TTC549 (cell line): ENCODE data around the gene WBP1L.
"Not testable (repeated sequence)": the region's sequence is repeated elsewhere in the genome, so short reads cannot be mapped to it uniquely, and the experiment has no call there.

ENCODE experiments used
- FAIRE-seq: peaks from 2 replicates; lab custom pipeline; 2012; peaks lifted over from hg19 to GRCh38; lab: Jason Lieb, UNC

WBP1L gene

GRCh38 chr10:102723989-102724388 is 19.8 kb upstream of the WBP1L start:
- FAIRE-seq: no peak

- no peak for FAIRE-seq
Measured at GRCh38 chr10:102726274-102726673, 17.5 kb upstream of the WBP1L start.

DNA sequence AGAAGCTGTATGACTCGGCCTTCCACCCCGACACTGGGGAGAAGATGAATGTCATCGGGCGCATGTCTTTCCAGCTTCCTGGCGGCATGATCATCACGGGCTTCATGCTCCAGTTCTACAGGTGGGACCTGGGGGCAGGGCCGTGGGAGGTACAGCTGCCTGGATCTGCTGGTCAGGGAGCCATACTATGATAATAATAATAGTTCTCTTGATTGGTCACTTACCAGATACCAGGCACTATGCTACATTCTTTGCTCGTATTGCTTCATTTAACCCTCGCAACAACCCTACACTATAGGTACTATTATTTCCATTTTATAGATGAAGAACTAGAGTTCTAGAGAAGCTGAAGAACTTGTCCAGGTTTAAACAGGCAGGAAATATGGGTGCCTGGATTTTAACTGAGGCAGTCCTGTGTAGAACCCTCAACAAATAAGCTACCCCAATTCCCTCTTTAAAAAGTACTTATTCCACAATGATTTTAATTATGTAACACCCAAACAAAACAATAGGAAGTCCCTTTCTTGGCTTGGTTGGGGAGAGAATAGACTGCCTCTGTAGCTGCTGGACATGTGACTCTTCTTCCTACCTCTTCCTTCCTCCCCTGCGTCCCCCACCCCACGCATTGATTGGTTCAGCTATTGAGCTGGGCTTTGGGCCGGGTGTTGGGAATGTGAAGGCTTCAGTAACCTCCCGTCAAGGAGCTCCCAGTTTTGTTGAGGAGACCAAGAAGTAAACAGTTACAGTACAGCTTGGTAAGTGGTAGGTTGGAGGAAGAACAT is 16.5 kb upstream of the WBP1L start:
- FAIRE-seq: no peak

GRCh38 chr10:102729029-102730026 is 14.4 kb upstream of the WBP1L start:
- peak; percentile 60 for FAIRE-seq

DNA sequence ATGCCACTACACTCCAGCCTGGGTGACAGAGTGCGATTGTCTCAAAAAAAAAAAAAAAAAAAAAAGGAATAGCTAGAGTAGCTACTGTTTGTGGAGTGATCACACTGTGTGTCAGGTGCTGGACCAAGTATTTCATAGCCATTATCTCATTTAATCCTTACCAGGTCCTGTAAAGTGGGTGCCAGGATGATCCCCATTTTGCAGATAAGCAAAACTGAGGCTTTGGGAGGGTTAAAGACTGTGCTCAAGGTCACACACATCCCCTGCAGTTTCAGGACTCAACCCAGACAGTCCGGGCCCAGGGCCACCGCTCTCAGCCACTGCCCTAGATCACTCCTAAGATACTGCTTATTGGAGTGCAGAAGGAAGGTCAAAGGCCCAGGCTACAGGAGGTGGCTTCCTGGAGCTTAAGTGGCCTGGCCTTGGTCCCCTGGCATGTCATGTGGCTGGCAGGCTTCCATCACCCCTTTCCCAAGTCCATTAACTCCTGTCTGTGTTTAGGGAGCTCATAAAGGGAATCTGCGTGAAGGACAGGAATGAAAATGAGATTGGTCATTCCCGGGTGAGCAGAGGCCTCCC is 12.4 kb upstream of the WBP1L start:
- no peak for FAIRE-seq

GRCh38 chr10:102732661-102733060 is 11.1 kb upstream of the WBP1L start:
- no peak for FAIRE-seq

- FAIRE-seq: no peak
Measured at GRCh38 chr10:102735065-102735562, 8.6 kb upstream of the WBP1L start.

DNA sequence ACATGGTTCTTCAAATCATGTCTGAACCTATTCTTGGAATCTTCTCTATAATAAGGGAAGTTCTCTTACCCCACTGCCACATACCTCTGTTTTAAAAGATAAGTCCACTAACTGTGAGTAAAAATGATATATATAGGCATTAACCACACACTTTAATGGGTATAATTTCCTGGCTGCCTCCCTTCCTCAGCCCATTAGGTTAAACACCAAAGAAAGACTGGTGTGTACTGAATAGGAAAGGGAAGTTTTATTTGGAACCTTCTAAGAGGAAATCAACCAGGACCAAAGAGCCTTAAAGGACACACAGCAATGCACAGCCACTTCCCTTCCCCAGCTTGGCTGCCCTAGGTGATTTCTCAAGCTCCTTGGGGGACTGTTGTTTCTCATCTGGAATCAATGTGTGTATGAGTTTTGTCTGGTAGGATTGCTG is 5.0 kb upstream of the WBP1L start:
- no peak for FAIRE-seq

DNA sequence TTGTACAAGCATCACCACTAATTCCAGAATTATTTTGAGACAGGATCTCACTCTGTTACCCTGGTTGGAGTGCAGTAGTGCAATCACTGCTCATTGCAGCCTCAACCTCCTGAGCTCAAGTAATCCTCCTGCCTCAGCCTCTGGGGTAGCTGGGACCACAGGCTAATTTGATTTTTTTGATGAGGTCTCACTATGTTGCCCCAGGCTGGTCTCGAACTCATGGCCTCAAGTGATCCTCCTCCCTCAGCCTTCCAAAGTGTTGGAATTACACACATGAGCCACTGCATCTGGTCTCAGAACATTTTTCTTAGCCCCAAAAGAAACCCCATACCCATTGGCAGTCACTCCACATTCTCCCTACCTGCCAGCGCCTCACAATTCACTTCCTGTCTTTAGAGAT is 3.5 kb upstream of the WBP1L start:
- FAIRE-seq: no peak

GRCh38 chr10:102741726-102742237 is 2.0 kb upstream of the WBP1L start:
- no peak for FAIRE-seq

GRCh38 chr10:102742313-102742712 is 1.4 kb upstream of the WBP1L start:
- FAIRE-seq: not testable (repeated sequence)

DNA sequence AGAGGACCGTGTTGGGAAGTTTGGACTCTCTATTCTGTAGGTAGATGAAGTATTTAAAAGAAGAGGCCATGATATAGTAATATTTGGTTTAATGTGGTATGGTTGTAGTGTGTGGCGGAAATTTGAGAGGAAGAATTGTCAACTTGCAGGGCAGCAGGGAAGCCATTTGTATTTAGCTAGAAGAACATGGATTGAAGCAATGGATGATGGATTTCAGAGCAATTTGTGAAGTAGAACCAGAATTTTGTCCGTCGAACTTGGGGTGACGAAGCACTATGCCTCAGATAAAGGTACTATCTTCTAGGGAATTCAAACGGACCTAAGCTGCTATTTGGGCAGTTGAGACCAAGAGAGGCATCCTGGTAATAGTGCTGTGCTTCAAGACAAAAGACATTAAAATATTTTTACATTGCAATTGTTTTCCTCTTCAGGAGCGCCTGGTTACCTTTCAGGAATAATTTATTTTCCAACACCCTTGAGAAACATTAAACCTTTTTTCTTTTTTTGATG is 615 bp upstream of the WBP1L start:
- FAIRE-seq: no peak

DNA sequence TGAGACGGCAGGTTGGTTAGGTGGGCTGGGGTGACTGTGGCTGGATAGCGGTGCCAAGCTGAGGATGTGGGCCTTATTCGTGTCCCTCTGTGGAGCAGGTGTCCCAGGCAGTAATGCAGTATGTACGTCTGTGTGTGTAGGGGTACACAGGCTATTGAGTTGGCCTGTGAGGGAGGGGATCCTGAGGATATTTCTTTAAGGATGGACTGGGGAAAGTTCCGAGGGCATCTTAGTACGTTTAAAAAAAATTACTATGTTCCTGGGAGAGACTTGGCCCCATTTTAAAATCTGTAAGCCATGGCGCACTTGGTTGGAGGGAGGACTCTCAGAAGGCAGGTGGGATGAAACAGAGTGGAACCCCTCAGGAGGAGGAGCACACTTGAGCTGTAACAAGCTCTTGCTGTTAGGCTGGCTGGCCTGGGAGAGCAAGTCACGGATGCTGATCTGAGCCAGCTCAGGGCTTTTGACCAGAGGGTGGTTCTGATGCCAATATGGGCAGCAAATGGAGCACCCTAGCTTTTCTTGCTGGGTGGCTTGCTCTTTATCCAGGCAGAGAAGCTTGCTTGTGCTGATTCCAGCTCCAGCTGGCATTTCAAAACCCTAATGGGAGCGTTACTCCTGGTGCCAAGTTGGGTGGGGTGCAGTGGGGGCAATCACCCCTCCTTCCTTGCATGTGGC is 765 bp downstream of the WBP1L start:
- FAIRE-seq: no peak

- FAIRE-seq: no peak
Measured at GRCh38 chr10:102745157-102745556, 1.4 kb downstream of the WBP1L start.

GRCh38 chr10:102752266-102752930 is 8.7 kb downstream of the WBP1L start:
- FAIRE-seq: no peak

DNA sequence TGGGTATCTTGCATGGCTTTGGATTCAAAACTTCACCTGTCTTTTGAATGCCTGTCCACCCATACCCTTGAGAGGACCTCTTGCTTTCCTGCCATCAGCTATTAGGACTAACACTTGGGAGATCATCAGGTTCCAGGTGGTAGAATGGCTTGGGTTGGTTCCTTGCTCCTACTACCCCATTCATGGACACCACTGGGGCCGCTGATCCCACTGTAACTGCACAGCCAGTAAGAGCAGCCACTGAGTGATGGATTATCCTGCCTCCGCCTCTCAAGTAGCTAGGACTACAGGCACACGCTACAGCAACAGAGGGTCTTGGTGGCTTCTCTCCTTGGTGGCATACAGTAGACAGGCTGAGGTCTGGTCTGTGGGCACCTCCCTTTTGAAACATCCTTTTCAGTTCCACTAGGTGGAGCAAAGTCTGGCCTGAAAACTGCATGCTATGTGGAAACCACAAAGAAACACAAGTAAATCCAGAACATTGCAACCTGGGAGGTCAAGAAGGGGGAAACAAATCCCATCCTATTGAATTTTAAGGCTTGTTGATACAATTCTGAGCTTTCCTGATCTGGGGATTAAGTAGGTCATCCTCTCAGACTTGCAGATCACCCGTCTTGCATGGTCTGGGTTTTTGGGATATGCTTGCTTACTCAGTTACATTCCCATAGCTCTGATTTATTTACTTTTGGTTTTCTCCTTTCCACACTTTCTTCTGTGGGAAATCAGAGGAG is 9.4 kb downstream of the WBP1L start:
- FAIRE-seq: no peak

DNA sequence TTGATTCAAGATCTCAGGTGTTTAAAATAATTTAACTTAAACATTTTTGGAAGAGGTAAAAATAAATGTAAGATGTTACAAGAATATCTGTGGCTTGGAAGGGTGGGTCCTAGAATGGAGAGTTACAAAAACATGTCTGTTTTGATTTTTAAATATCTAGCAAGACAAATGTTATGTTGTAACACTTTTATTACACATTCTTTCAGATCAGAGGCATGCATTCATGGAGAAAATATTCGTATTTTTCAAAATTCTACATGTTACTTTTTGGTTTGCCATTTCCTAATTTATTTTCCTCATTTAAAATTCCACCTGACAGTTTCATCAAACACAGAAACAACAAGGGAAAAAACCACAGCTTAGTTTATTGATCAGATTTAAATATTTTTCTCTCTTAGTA is 10.0 kb downstream of the WBP1L start:
- no peak for FAIRE-seq

GRCh38 chr10:102757323-102757722 is 13.6 kb downstream of the WBP1L start:
- FAIRE-seq: no peak

- no peak for FAIRE-seq
Measured at GRCh38 chr10:102758240-102758932, 14.6 kb downstream of the WBP1L start.

- FAIRE-seq: not testable (repeated sequence)
Measured at GRCh38 chr10:102758933-102759262, 15.2 kb downstream of the WBP1L start.
